HG03045 (cell line): ENCODE data around the gene BEX4.
"Not testable (repeated sequence)": the region's sequence is repeated elsewhere in the genome, so short reads cannot be mapped to it uniquely, and the experiment has no call there.

Experiments used
- ATAC-seq: cut with Tn5 transposase; IDR thresholded peaks from one replicate; pipeline ENCODE4 v1.9.1; 2021; ENCODE audit warnings: mild to moderate bottlenecking, moderate library complexity; ENCODE audit not compliant: unreplicated experiment

BEX4 gene

DNA sequence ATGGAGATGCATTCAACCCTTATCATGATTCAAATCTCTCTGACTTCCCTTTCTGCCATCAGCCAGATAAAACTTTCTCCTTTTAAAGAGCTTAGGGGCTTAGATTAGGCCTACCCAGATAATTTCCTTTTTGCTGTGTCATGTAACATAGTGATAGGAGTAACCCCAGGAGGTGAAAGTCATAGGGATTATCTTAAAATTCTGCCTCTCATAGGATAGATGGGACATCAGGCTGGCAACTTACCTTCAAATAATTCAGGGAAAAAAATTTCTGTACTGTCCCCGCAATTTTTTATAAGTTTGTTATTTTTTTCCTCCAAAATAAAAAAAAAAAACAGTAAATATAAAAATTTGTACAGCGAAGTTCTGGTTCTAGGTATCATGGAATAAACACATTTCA lies 20.7 kb downstream of the BEX4 start:
- not testable (repeated sequence) for ATAC-seq

DNA sequence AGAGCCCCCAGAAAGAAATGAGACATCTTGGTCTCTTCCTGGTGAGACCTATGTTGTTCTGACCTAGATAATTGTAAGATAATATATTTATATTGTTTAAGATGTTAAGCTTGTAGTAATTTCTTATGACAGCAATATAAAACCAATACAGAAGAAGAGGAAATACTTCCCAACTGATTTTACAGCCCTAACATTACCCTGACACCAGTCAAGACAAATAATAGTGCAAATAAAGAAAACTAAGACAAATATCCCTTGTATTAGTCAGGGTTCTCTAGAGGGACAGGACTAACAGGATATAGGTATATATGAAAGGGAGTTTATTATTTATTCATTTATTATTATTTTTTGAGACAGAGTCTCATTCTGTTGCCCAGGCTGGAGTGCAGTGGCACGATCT lies 21.4 kb downstream of the BEX4 start:
- ATAC-seq: no peak

DNA sequence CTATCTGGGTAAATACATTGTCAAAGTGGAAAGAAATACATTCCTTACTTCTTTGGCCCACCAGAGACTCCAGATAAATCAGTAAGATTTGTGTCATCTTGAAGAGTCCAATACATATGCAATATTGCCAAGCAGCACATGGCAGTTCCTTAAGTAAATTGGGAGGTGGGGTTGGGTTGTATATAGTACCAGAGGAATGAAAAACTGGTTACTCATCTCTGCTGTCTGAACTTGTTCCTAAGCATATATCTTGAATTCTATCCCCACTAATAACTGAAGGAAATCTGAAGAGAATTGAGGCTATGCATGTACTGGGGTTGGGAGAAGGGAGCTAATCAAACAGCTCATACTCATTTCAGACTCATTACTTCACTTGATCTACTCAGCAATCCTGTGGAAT lies 25.2 kb downstream of the BEX4 start:
- no peak for ATAC-seq

DNA sequence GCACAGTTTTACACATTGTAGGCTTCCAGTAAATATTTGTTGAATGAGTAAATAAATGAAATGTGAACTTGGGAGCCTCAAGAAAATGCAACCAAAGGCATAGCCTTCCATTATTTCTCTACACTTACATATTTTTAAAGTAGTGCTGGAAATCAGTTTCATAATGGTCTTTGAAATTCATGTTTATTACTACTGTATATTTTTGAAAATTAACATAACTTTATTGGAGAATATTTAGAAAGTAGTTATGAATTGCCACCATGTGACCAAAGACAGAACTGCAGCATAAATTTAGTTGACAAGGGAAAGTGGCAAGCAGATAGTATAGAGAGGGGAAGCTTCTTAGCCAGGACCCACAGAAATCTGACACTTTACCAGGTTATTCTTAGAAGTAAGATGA lies 33.6 kb downstream of the BEX4 start:
- ATAC-seq: no peak

DNA sequence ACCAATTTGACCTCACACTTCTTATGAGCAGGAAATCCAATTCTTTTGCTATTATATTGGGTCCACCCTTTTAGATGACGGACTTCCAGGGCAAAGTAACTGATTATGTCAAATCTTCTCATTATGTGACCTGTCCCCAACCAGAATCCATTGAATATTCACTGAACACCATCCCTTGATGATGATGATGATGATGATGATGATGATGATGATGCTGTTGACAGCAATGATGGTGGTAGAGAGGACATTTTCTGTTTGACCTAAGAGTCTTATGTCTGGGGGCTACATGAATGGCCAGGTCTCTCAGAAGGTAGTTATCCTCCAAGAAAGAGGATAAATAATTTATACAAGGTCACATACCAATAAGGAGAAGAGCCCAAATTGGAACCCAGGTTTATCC lies 34.9 kb downstream of the BEX4 start:
- ATAC-seq: no peak

DNA sequence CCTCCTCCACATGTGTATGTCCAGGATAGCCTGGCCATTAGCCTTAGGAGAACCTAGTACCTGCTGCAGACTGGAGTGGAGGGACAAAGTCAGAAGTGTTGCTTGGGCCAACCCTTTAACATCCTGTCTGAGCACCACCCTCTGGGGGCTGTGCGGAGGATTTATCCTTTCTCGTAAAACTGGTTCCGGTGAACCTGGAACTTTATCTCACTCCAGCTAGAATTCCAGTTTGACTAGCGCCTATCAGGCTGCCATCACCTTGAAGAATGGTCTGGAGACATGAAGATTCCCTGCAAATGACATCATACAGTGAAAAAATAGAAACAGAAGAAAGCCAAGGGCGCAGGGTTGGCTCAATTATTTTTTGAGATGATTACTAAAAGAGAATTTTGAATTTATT lies 36.1 kb downstream of the BEX4 start:
- ATAC-seq: no peak

DNA sequence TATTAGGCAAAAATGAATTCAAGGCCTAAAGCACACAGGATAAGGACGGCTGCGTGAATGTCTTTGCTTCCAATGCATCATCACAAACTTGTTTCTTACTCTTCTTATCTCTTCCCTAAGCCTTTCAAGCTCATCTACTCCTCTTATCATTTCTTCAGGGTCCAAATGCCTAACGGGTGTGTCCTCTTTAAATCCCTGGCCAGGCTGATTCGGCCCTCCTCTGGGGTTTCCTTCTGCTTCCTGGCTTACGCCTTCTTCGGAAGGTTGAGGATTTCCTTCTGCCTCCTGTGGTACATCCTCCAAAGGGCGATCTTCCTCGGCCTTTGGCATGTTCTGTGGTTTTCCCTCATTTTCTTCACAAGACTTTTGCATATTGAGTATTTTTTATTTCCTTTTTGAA lies 38.7 kb downstream of the BEX4 start:
- ATAC-seq: no peak

DNA sequence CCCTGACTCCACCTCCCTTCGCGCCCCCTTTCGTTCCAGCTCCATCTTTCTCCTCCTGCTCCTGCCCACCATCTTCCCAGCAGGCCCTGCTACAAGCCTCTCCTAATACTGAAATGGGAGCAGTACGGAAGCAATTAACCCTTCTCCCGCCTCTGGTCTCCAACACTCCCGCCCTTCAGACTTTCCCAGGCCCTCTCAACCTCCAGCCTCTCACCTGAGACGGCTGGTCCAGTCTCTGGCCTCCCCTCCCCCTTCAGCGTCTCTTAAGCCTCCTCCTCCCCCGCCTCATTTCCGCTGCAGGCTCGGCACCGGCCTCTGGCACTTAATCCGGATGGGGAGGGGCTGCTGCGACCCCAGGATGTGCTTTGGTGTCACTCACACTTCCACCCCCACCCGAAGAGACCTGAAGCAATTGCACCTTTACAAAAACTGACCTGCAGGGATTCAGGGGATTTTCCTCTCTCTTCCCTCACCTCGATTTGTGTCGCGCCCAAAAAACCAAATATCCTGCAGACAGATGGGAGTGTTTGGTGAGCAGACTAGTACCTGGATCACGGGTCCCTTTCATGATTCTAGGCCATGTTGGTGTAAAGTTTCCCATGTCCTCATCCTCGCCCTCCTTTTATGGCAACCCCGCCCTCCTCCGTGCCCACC lies 39.4 kb downstream of the BEX4 start:
- peak; percentile 58 for ATAC-seq

DNA sequence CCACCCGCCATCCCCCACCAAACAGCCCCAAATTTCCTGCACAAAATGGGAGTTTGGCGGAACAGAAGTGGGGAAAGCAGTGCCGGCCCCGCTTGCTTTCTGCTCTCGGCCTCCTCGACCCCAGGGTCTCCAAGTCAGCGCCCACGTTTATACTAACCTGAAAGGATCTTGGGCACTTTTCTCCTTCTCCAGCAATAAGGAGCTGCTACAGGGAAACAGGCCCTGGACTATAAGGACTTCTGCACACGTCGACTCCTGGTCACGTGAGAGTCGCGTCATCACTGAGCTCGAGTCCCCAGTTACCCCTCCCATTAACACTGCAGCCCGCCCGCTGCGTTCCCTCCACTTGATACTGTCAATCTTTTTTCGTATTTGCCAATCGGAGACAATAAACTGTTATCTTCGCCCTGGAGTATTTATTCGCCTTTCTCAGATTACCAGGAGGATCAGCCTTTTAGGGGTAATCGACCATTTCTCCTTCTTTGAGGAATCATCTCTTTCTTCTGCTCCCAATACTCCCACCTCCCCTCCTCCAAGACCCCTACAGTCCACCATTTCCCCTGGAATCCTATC lies 40.1 kb downstream of the BEX4 start, which contains the start of gene TCEAL8:
TCEAL8 (minus strand) TSS at position 235 of the 573 bp plus-strand sequence. CDS start 1,176 bp downstream, outside the sequence.
- ATAC-seq: peak; percentile 96

DNA sequence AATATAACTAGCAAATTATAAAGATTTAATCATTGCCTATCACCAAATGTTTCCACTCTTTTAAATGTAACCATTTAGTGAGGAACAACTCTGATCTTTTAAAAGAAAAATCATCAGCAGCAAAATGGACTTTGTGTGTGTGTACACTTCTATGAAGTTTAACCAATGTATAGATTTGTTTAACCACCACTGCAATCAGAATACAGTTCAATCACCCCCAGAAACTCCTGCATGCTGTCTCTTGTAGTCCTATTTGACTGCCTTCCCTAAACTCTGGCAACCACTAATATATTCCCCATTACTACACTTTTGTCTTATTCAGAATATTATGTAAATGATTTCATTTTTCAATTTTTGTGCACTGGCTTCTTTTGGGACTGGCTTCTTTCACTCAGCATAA lies 41.7 kb downstream of the BEX4 start:
- no peak for ATAC-seq

DNA sequence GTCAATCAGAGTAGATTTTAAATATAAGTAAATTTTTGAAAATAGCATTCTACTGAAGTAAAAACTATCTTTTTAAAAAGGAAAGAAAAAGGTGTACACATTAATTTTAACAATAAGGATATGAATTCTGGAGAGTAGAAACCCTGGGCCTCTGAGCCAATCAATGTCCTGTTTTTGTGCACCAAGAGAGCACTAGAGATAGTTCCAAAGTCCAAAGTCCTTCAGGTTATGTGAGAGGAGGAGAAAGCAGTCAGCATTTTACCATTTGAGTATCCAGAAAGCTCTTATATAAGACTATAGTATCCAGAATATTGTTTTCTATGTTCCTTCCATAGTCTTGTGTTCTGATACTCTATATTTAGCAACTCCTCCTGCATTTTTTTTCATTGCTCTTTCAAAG lies 43.4 kb downstream of the BEX4 start:
- ATAC-seq: no peak
